Activated CD8-positive, alpha-beta memory T cell treated with anti-CD3 and anti-CD28 coated beads, Interleukin-2, amount 50 U/mL, for 48 hours (primary cell): Measurements from ENCODE around the gene MED14.
A peak's percentile ranks its signal among the peaks of the same experiment; 100 is the strongest.
"Not testable (repeated sequence)": the region's sequence is repeated elsewhere in the genome, so short reads cannot be mapped to it uniquely, and the experiment has no call there.

ENCODE experiments used
- DNase-seq: peaks from one replicate; pipeline ENCODE4 v3.0.0-alpha.2; 2020

Gene MED14

GRCh38 chrX:40735325-40736169, at the start of gene MED14:
Gene MED14 (minus strand): TSS chrX:40735542. CDS start chrX:40735412, 130 bp downstream.
- DNase-seq, result peak; percentile 90

GRCh38 chrX:40784516-40785151, 49.3 kb upstream of the MED14 start:
- no peak for DNase-seq

GRCh38 chrX:40782644-40783259, 47.4 kb upstream of the MED14 start:
- DNase-seq, result not testable (repeated sequence)

GRCh38 chrX:40780951-40781350, 45.6 kb upstream of the MED14 start:
- no peak for DNase-seq

GRCh38 chrX:40780082-40780481, 44.7 kb upstream of the MED14 start:
- DNase-seq, result no peak

- no peak for DNase-seq
Measured at GRCh38 chrX:40778861-40779575, 43.7 kb upstream of the MED14 start.

- no peak for DNase-seq
Measured at GRCh38 chrX:40773809-40774208, 38.5 kb upstream of the MED14 start.

- no peak for DNase-seq
Measured at GRCh38 chrX:40773188-40773587, 37.8 kb upstream of the MED14 start.

- no peak for DNase-seq
Measured at GRCh38 chrX:40772290-40772689, 36.9 kb upstream of the MED14 start.

GRCh38 chrX:40761762-40762161, 26.4 kb upstream of the MED14 start:
- no peak for DNase-seq

GRCh38 chrX:40759374-40759773, 24.0 kb upstream of the MED14 start:
- DNase-seq, result no peak

- DNase-seq, result no peak
Measured at GRCh38 chrX:40757058-40757457, 21.7 kb upstream of the MED14 start.

GRCh38 chrX:40755291-40756249, 20.2 kb upstream of the MED14 start:
- DNase-seq, result no peak

GRCh38 chrX:40749681-40750494, 14.5 kb upstream of the MED14 start:
- DNase-seq, result no peak

- DNase-seq, result no peak
Measured at GRCh38 chrX:40748977-40749376, 13.6 kb upstream of the MED14 start.

- no peak for DNase-seq
Measured at GRCh38 chrX:40746521-40746920, 11.2 kb upstream of the MED14 start.

GRCh38 chrX:40736170-40736505, 796 bp upstream of the MED14 start:
- no peak for DNase-seq

- peak; percentile 59 for DNase-seq
Measured at GRCh38 chrX:40734971-40735324, 394 bp downstream of the MED14 start.

GRCh38 chrX:40733706-40734105, 1.6 kb downstream of the MED14 start:
- DNase-seq, result no peak

GRCh38 chrX:40732499-40732898, 2.8 kb downstream of the MED14 start:
- DNase-seq, result not testable (repeated sequence)
